DOHH2 (cell line): ENCODE measurements around the gene PARVB.

ENCODE experiments used
- H3F3A ChIP-seq: fragments of 200-600 bp; sonication (generic), shearing (Covaris generic); 2 replicates; pipeline ENCODE4 v1.6.0; 2016; ENCODE audit warnings: antibody characterized with exemption, mild to moderate bottlenecking; ENCODE audit not compliant: control insufficient read depth, insufficient read depth
- H3K27ac ChIP-seq: fragments of 200-600 bp; sonication (generic); 2 replicates; pipeline ENCODE4 v1.5.1; 2014; ENCODE audit warnings: low read depth, mild to moderate bottlenecking, low read length, moderate library complexity
- H3K27me3 ChIP-seq: fragments of 200-600 bp; sonication (generic); 2 replicates; pipeline ENCODE4 v1.6.1; 2014; ENCODE audit warnings: mild to moderate bottlenecking, low read length, mixed read lengths; ENCODE audit not compliant: control insufficient read depth
- H3K36me3 ChIP-seq: fragments of 200-600 bp; sonication (generic); 2 replicates; pipeline ENCODE4 v1.6.1; 2014; ENCODE audit warnings: mild to moderate bottlenecking, low read length, moderate library complexity, mixed read lengths; ENCODE audit not compliant: control insufficient read depth
- H3K4me1 ChIP-seq: fragments of 200-600 bp; sonication (generic); 2 replicates; pipeline ENCODE4 v1.6.1; 2014; ENCODE audit warnings: mild to moderate bottlenecking, low read length, mixed read lengths; ENCODE audit not compliant: control insufficient read depth
- H3K4me2 ChIP-seq: fragments of 200-600 bp; sonication (generic); 2 replicates; pipeline ENCODE4 v1.6.0; 2014; ENCODE audit warnings: mild to moderate bottlenecking, low read length, moderate library complexity
- H3K4me3 ChIP-seq: fragments of 200-600 bp; sonication (generic); 2 replicates; pipeline ENCODE4 v1.5.1; 2014; ENCODE audit warnings: mild to moderate bottlenecking, low read length, mixed read lengths
- H3K79me2 ChIP-seq: fragments of 200-600 bp; sonication (generic); 2 replicates; pipeline ENCODE4 v1.6.1; 2014; ENCODE audit warnings: mild to moderate bottlenecking, low read length, mixed read lengths; ENCODE audit not compliant: control insufficient read depth
- H3K9me2 ChIP-seq: fragments of 200-600 bp; sonication (generic); replicated peaks from 2 replicates; pipeline ENCODE4 v1.6.1; 2014; ENCODE audit warnings: mild to moderate bottlenecking, low read length, mixed read lengths; ENCODE audit not compliant: control insufficient read depth
- H3K9me3 ChIP-seq: fragments of 200-600 bp; sonication (generic); 2 replicates; pipeline ENCODE4 v1.6.1; 2014; ENCODE audit warnings: antibody characterized with exemption, low read length, mixed read lengths; ENCODE audit not compliant: control insufficient read depth, insufficient read depth
- H4K20me1 ChIP-seq: fragments of 200-600 bp; sonication (generic); 2 replicates; pipeline ENCODE4 v1.6.0; 2014; ENCODE audit warnings: low read depth, mild to moderate bottlenecking, antibody characterized with exemption, low read length, moderate library complexity; ENCODE audit not compliant: control insufficient read depth, insufficient read depth
- EZH2phosphoT487 ChIP-seq: fragments of 200-600 bp; sonication (generic); IDR thresholded peaks from 2 replicates; pipeline ENCODE4 v1.6.1; 2017; ENCODE audit warnings: borderline replicate concordance, mild to moderate bottlenecking, antibody characterized with exemption, low read length, moderate library complexity, mixed read lengths
- TF ChIP-seq, protein P1 (sequence below): fragments of 200-600 bp; sonication (generic); IDR thresholded peaks from one replicate; pipeline ENCODE4 v1.5.1; 2014; ENCODE audit warnings: antibody characterized with exemption, mild to moderate bottlenecking, low read depth, low read length; ENCODE audit not compliant: poor library complexity, severe bottlenecking

PARVB gene

DNA sequence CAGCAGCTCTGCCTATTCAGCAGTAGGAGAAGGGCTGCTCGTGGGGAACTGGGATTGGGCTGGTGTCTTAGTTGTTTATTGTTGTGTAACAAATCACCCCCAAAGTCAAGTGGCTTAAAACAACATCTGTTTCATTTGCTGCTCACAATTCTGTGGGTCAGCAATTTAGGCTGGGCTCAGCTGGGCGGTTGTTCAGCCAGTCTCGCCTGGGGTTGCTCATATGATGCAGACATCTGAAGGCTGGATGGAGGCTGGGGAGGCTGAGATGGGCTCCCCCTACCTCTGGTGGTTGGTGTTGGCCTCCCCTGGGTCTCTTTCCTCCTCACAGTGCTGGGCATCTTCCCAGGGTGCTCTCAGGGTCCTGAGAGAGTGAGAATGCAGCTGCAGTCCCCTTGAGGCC, 113.3 kb downstream of the PARVB start:
- Histone ChIP-seq H3K79me2 (no peaks in the 10 kb centered on the region), H3K4me2 (no peak overlapping the region), H3K9me2 (no peaks in the 10 kb centered on the region), H3K36me3 (no peaks in the 10 kb centered on the region), H3F3A (no peaks in the 10 kb centered on the region), H3K27ac (no peak overlapping the region), H3K4me3 (no peak overlapping the region), H3K27me3 (no peaks in the 10 kb centered on the region), H3K9me3 (no peaks in the 10 kb centered on the region), H4K20me1 (no peaks in the 10 kb centered on the region), H3K4me1 (no peaks in the 10 kb centered on the region)
- TF ChIP-seq, protein P1, sequence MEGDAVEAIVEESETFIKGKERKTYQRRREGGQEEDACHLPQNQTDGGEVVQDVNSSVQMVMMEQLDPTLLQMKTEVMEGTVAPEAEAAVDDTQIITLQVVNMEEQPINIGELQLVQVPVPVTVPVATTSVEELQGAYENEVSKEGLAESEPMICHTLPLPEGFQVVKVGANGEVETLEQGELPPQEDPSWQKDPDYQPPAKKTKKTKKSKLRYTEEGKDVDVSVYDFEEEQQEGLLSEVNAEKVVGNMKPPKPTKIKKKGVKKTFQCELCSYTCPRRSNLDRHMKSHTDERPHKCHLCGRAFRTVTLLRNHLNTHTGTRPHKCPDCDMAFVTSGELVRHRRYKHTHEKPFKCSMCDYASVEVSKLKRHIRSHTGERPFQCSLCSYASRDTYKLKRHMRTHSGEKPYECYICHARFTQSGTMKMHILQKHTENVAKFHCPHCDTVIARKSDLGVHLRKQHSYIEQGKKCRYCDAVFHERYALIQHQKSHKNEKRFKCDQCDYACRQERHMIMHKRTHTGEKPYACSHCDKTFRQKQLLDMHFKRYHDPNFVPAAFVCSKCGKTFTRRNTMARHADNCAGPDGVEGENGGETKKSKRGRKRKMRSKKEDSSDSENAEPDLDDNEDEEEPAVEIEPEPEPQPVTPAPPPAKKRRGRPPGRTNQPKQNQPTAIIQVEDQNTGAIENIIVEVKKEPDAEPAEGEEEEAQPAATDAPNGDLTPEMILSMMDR = no peak
- TF ChIP-seq EZH2phosphoT487 = no peak

DNA sequence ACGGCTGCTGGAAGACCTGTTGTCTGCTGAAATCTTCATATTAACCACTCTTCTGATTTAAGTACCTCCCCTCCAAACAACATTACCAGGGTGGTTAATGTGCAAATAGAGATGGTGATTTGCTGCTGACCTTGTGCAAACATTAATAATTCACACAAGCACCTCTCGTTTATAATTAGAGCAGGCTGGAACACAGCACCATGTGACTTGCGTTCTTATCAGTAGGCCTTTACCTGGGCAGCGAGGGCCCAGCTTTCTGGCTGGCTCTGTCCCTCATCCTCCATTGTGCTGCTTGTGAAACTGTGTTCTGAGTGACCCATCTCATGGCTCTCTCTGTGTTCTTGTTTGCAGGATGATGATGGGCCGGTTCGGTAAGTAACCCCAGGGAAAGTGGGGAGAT, 115.7 kb downstream of the PARVB start:
- H3K4me1 ChIP-seq = no peaks in the 10 kb centered on the region
- H3K36me3 ChIP-seq = no peaks in the 10 kb centered on the region
- H3K27me3 ChIP-seq = no peaks in the 10 kb centered on the region
- H4K20me1 ChIP-seq = no peaks in the 10 kb centered on the region
- no peak overlapping the region for H3K4me3 ChIP-seq
- no peak overlapping the region for H3K4me2 ChIP-seq
- no peaks in the 10 kb centered on the region for H3K9me2 ChIP-seq
- H3K9me3 ChIP-seq = no peaks in the 10 kb centered on the region
- TF ChIP-seq, protein P1 = no peak
- TF ChIP-seq EZH2phosphoT487 = no peak
- H3K79me2 ChIP-seq = no peaks in the 10 kb centered on the region
- no peak overlapping the region for H3K27ac ChIP-seq
- no peaks in the 10 kb centered on the region for H3F3A ChIP-seq

DNA sequence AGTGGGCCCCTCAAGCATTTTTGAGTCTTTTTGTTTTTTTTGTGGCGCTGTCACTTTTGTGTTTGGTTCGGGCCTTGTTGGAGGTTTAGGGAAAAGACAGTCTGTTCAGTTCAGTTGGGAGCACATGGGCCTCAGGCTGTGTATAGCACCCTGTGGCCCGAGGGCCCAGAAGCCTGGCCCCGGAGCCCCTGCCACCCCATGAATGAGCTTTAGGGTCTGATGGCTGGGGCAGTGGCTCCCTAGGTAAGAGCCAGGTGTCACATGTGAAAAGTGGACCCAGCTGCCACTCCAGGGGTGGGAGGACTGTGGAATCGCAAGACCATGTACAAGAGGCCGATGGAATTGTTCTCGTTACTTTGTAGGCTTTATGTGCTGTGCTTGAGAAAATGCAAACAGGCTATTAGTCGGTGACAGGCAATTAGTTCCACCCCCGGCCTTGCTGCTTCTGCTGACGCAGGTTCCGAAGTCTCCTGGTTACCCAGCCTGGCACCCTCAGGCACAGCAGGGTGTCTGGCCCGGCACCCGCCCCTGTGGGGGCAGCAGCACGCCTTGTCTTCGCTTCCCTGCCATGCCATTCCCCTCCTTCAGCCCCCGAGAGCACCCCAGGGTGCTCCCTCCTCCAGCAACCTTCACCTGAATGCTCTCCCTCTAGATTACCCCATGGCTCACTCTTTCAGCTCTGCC, 118.5 kb downstream of the PARVB start:
- H3K4me1 ChIP-seq = no peaks in the 10 kb centered on the region
- no peaks in the 10 kb centered on the region for H3K9me2 ChIP-seq
- no peaks in the 10 kb centered on the region for H3K36me3 ChIP-seq
- H3K4me2 ChIP-seq = no peak overlapping the region
- TF ChIP-seq, protein P1 = no peak
- no peak for TF ChIP-seq EZH2phosphoT487
- H3K79me2 ChIP-seq = no peaks in the 10 kb centered on the region
- no peaks in the 10 kb centered on the region for H3F3A ChIP-seq
- no peaks in the 10 kb centered on the region for H3K27me3 ChIP-seq
- H3K9me3 ChIP-seq = no peaks in the 10 kb centered on the region
- H3K27ac ChIP-seq = no peak overlapping the region
- H3K4me3 ChIP-seq = no peak overlapping the region
- no peaks in the 10 kb centered on the region for H4K20me1 ChIP-seq
